NCI-H526 (cell line): Measurements from ENCODE around the gene CDCA3.
"Not testable (repeated sequence)": the region's sequence is repeated elsewhere in the genome, so short reads cannot be mapped to it uniquely, and the experiment has no call there.

Experiments
- DNase-seq, 2 experiments: peaks; one replicate each; lab custom pipeline; 2025; lab: John Stamatoyannopoulos, UW

Gene CDCA3

GRCh38 chr12:6851153-6851920, at the start of gene CDCA3:
Gene CDCA3, minus strand, starts transcription at chr12:6851286. Its CDS starts 334 bp downstream, at chr12:6850952.
- peak; percentile 98 for DNase-seq

GRCh38 chr12:6899837-6900519, 48.9 kb upstream of the CDCA3 start:
- DNase-seq = peak; percentile 19 to 40

- no peak for DNase-seq
Observed at GRCh38 chr12:6899427-6899826, 48.3 kb upstream of the CDCA3 start.

GRCh38 chr12:6896846-6897435, 45.9 kb upstream of the CDCA3 start:
- no peak for DNase-seq

- DNase-seq = no peak
Observed at GRCh38 chr12:6894321-6894720, 43.2 kb upstream of the CDCA3 start.

GRCh38 chr12:6892683-6893082, 41.6 kb upstream of the CDCA3 start:
- not testable (repeated sequence) for DNase-seq

GRCh38 chr12:6891646-6892001, 40.5 kb upstream of the CDCA3 start:
- no peak for DNase-seq

GRCh38 chr12:6890789-6891645, 39.9 kb upstream of the CDCA3 start:
- peak; percentile 83 to 98 for DNase-seq

GRCh38 chr12:6889775-6890573, 38.9 kb upstream of the CDCA3 start:
- not testable (repeated sequence) for DNase-seq

- not testable (repeated sequence) for DNase-seq
Observed at GRCh38 chr12:6888794-6889193, 37.7 kb upstream of the CDCA3 start.

- no peak for DNase-seq
Observed at GRCh38 chr12:6888360-6888759, 37.3 kb upstream of the CDCA3 start.

GRCh38 chr12:6887460-6887859, 36.4 kb upstream of the CDCA3 start:
- DNase-seq = no peak

GRCh38 chr12:6886206-6886999, 35.3 kb upstream of the CDCA3 start:
- DNase-seq = not testable (repeated sequence)

GRCh38 chr12:6884539-6884938, 33.5 kb upstream of the CDCA3 start:
- DNase-seq = no peak

- DNase-seq = no peak
Observed at GRCh38 chr12:6883683-6884082, 32.6 kb upstream of the CDCA3 start.

GRCh38 chr12:6883252-6883651, 32.2 kb upstream of the CDCA3 start:
- DNase-seq = no peak

GRCh38 chr12:6879824-6880223, 28.7 kb upstream of the CDCA3 start:
- not testable (repeated sequence) for DNase-seq

- not testable (repeated sequence) for DNase-seq
Observed at GRCh38 chr12:6874015-6874368, 22.9 kb upstream of the CDCA3 start.

- peak; percentile 90 to 99 for DNase-seq
Observed at GRCh38 chr12:6873094-6874014, 22.3 kb upstream of the CDCA3 start, which contains the start of gene SPSB2. Gene SPSB2, minus strand, starts transcription at chr12:6873303. Its CDS starts 402 bp downstream, at chr12:6872901.
